CD4-positive, alpha-beta T cell treated with Interferon gamma for 1 hour (primary cell): Measurements from ENCODE around the gene CCDC174.

Experiments
- DNase-seq: peaks from one replicate; pipeline ENCODE4 v3.0.0-alpha.2; 2020

Gene CCDC174

GRCh38 chr3:14657579-14657978, 6.0 kb downstream of the CCDC174 start:
- no peak for DNase-seq

DNA sequence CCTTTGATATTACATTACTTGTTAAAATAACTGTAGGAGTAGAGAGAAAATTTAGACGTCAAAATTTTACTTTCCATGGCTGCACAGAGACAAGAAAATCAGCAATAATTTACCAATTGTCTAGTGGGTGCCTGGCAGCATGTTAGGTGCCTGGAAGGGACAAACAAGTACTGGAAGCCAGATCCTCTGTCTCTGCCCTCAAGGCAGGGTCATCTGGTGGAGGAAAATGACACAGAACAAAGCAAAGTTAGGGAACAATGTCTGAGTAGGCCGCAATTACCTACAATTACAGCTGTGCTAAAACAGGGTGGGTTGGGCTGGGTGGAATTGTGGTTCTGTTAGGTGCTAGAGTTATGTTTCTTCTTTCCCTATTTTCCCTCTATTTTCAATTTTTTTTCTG, 7.4 kb downstream of the CCDC174 start:
- no peak for DNase-seq

DNA sequence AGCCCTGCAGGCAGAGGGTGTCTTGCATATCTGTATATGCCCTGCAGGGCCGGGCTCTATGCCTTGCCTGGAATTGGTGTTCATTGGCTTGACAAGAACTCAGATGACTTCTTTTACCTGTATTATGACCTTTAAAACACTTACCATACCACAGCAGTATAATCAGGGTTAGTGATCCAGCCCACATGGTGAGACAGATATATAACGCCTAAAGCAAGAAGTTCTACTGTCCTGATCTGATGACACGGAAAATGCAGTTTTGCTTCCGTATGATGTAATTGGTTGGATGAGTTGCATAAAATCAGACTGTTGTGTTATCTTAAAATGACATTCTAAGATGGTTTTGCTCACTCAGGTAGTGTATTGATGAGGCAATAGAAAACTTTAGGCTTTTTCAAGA, 9.4 kb downstream of the CCDC174 start:
- no peak for DNase-seq

GRCh38 chr3:14663396-14664135, 12.0 kb downstream of the CCDC174 start:
- no peak for DNase-seq

DNA sequence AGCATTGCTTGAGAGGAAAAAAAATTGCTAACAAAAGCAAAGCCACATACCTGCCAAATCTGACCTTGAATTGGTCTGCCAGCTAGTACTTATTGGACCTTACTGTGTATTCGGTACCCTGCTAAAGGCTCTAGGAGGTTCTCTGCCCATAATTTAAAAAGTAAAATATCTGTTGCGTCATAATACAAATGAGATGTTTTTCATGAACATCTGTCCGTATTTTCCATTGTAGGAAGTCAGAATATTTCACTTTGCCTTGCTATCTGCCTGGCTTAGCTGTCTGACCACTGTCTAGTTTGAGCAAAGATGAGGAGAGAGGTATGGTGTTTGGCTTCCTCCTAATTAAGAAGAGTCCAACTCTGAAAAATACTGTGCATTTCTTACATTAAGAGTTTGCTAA, 12.6 kb downstream of the CCDC174 start:
- no peak for DNase-seq

GRCh38 chr3:14672588-14672987, 21.0 kb downstream of the CCDC174 start:
- no peak for DNase-seq

- DNase-seq, result no peak
These were observed 23.3 kb downstream of the CCDC174 start, which contains the start of gene C3orf20 for GRCh38 chr3:14674841-14675240. TSS of gene C3orf20 (plus strand) at chr3:14675141. CDS start at chr3:14682714, 7,573 bp downstream.

DNA sequence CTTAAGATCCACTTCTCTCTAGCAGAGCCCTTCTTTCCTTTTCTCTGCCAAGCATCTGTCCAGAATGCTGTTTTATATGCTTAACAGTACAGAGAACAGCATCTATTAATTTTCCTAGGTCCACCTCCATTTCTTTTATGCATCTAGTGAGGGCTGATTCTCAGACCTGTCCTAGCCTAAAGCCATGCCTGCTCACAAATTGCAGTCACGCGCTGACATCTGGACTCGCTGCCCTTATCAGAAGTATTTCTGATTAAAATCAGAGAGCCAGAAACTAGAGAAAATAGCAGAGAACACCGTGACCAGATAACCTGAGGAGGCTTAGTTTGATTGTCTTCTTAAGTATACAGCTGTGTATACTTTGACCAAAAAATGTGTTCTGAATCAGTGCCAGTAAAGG, 25.3 kb downstream of the CCDC174 start:
- DNase-seq, result no peak

DNA sequence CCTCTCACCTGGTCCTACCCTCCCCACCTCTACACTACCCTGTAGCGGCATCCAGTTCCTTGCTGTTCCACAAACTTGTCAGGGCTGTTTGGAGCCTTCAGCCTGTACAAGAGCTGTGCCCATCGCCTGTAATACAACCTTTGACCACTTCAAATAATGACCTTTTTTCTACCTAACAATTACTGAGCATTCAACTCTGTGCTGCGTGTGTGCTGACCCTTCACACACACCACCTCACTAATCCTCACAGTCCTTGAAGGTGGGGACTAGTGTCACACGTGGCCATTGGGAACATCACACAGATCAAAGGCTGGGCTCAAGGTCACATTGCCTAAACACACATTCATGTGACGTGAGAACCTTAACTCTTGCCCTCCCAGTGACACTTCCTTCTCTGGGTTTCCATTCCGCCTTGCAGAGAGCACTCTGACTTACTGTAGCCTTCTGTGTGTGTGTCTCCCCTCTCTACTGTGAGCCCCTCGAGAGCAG, 26.5 kb downstream of the CCDC174 start:
- DNase-seq, result no peak

- DNase-seq, result no peak
These were observed 28.6 kb downstream of the CCDC174 start for GRCh38 chr3:14680115-14680514.

- DNase-seq, result no peak
These were observed 29.2 kb downstream of the CCDC174 start for GRCh38 chr3:14680716-14681115.

- no peak for DNase-seq
These were observed 32.9 kb downstream of the CCDC174 start for GRCh38 chr3:14684447-14684846.

DNA sequence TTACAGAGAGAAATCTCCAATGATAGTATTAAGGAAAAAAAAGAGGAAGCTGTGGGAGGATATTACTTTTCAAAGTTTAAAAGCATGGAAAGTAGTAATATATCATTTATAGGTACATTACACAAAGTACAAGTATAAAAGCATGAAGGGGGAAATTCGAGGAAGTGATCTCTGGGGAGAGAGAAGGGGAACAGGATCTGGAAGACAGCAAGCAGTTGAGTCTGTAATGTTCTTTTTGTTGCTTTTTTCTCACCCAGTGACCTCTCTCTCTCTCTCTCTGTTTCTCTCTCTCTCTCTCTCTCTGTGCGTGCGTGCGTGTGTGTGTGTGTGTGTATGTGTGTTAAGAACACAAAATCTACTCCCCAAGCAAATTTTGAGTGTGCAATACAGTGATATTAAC, 33.6 kb downstream of the CCDC174 start:
- no peak for DNase-seq

DNA sequence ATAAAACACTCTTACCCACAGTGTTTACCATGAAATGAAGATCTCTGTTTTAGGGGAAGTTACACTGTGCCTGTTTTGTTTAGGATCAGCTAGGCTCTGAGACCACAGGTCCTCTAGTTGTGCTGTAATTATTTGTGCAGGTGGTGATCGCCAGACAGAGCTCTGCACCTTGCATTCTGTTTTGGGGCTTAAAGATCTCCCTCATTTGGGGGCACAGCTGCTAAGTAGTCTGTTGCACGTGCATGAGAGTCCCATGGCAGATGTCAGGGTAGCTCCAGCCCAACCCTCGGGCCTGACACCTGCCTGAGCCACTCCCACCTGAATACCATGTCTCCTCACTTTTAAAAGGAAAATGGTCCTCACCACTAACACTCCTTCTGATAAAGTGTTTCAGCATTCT, 35.8 kb downstream of the CCDC174 start:
- no peak for DNase-seq

GRCh38 chr3:14688525-14688924, 37.0 kb downstream of the CCDC174 start:
- no peak for DNase-seq

DNA sequence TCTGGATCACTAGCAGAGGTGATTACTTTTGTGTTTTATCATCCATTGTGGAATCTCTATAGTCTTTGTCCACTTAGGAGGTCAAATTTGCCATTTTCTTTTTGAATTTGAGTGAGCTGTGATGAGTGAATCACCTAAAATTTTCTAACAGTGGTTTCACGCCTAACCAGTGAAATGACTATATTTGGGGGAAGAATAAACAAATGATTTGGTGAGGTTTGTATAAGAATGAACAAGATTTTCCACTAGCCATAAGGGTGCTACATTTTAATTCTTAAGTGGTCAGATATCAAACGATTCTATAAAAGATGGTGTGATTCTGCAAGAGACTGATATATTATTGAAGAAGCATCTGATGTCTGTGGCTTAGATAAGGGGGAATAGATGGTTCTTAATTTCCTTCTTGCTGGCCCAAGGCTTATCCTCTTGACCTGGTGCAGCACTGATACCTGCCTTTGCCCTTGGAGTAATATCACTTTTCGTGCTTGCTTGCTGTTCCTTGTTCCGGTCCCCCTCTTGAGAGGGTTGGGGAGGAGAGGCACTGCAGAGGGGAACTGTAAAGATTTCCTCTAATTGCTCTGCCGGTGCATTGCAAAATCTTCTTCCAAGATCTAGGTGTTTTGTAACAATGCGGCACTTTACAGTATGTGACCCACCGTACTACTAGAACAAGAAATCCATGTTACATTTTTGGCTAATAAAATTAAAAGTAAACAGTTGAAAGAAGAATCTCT, 37.9 kb downstream of the CCDC174 start:
- no peak for DNase-seq

GRCh38 chr3:14691239-14691638, 39.7 kb downstream of the CCDC174 start:
- no peak for DNase-seq

- DNase-seq, result no peak
These were observed 40.2 kb downstream of the CCDC174 start for GRCh38 chr3:14691719-14692118.

DNA sequence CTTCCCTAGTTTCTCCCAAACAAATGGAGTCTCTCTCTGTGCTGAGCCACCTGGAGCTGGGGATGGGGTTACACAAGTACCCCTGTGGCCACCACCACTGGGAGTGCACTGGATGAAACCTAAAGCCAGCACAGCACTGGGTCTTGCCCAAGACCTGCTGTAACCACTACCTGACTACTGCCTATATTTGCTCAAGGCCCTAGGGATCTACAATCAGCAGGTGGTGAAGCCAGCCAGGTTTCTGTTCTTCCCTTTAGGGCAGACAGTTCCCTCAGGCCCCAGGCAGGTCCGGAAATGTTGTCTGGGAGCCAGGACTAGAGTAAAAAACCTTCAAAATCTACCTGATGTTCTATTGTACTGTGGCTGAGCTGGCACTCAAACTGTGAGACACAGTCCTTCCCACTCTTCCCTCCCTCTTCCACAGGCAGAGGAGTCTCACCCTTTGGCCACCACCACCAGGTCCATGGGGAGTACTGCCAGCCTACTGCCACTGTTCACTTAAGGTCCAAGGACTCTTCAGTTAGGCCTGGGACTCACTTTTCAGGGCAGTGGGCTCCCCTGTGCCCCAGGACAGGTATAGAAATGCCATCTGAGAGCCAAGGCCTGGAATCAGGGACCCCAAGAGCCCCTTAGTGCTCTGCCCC, 47.2 kb downstream of the CCDC174 start:
- DNase-seq, result no peak

DNA sequence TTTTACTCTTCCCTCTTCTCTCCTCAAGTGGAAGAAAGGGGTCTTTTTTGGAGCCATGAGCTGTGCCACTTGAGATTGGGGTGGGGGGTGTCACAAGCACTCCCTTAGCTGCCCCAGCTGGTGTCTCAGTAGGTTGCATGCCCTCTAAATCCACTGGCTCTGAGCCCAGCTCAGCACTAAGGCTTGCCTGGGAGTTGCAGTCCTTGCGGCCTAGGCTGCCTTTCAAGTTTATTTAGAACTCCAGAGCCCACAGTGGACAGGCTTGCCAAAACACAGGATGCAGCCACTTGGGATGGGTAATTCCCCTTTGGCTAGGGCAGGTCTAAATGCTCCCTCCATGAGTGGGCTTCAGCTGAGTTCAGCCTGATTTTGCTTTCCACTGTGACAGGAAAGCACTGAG, 48.1 kb downstream of the CCDC174 start:
- DNase-seq, result no peak

GRCh38 chr3:14700891-14701290, 49.3 kb downstream of the CCDC174 start:
- DNase-seq, result no peak

GRCh38 chr3:14701676-14702075, 50.1 kb downstream of the CCDC174 start:
- DNase-seq, result no peak

- no peak for DNase-seq
These were observed 51.7 kb downstream of the CCDC174 start for GRCh38 chr3:14703128-14703750.
